Kasumi-1 (cell line): ENCODE data around the gene GPR183.
"Not testable (repeated sequence)": the region's sequence is repeated elsewhere in the genome, so short reads cannot be mapped to it uniquely, and the experiment has no call there.

ENCODE experiments used
- DNase-seq, 2 experiments: peaks; one replicate each; lab custom pipeline; 2025; lab: John Stamatoyannopoulos, UW

Gene GPR183

GRCh38 chr13:99270518-99270917 lies 36.7 kb downstream of the GPR183 start:
- no peak for DNase-seq

GRCh38 chr13:99269627-99270241 lies 37.5 kb downstream of the GPR183 start:
- peak; percentile 78 for DNase-seq

- no peak for DNase-seq
Measured at GRCh38 chr13:99268822-99269221, 38.4 kb downstream of the GPR183 start.

GRCh38 chr13:99267927-99268326 lies 39.3 kb downstream of the GPR183 start:
- no peak for DNase-seq

GRCh38 chr13:99266827-99267226 lies 40.4 kb downstream of the GPR183 start:
- DNase-seq, result no peak

GRCh38 chr13:99265821-99266426 lies 41.3 kb downstream of the GPR183 start:
- DNase-seq, result peak; percentile 65 to 84

GRCh38 chr13:99265162-99265800 lies 41.9 kb downstream of the GPR183 start:
- DNase-seq, result no peak

GRCh38 chr13:99264051-99264450 lies 43.1 kb downstream of the GPR183 start:
- DNase-seq, result peak; percentile 55 to 65

GRCh38 chr13:99263126-99263785 lies 43.9 kb downstream of the GPR183 start:
- DNase-seq, result no peak

GRCh38 chr13:99261059-99261458 lies 46.1 kb downstream of the GPR183 start:
- DNase-seq, result no peak

- DNase-seq, result no peak
Measured at GRCh38 chr13:99260216-99260615, 47.0 kb downstream of the GPR183 start.

- DNase-seq, result peak in 1 of 2 experiments; percentile 39
Measured at GRCh38 chr13:99258946-99259345, 48.3 kb downstream of the GPR183 start.

GRCh38 chr13:99258210-99258860 lies 48.9 kb downstream of the GPR183 start, which contains the start of gene GPR18:
Gene GPR18 (minus strand): TSS chr13:99258379. CDS start chr13:99255872, 2,507 bp downstream.
- DNase-seq, result no peak

- DNase-seq, result no peak
Measured at GRCh38 chr13:99257291-99257690, 49.9 kb downstream of the GPR183 start.

GRCh38 chr13:99256709-99257108 lies 50.5 kb downstream of the GPR183 start:
- DNase-seq, result no peak

GRCh38 chr13:99256283-99256682 lies 50.9 kb downstream of the GPR183 start:
- DNase-seq, result no peak

GRCh38 chr13:99255271-99255670 lies 51.9 kb downstream of the GPR183 start:
- DNase-seq, result no peak

GRCh38 chr13:99254830-99255229 lies 52.4 kb downstream of the GPR183 start:
- no peak for DNase-seq

- no peak for DNase-seq
Measured at GRCh38 chr13:99251921-99252320, 55.3 kb downstream of the GPR183 start.

- no peak for DNase-seq
Measured at GRCh38 chr13:99250982-99251825, 56.0 kb downstream of the GPR183 start.

GRCh38 chr13:99249606-99250005 lies 57.6 kb downstream of the GPR183 start:
- not testable (repeated sequence) for DNase-seq
